Lower leg skin (tissue), 4 donors: ENCODE measurements around the gene ADGRV1. TPM values are rescaled to one million over a fixed set of nuclear protein-coding genes. Genes with fewer than 3 reads are reported as not detected.
"Not testable (repeated sequence)": the region's sequence is repeated elsewhere in the genome, so short reads cannot be mapped to it uniquely, and the experiment has no call there.

Experiments
- DNase-seq, 2 donors: peaks; one replicate each; pipeline ENCODE4 v3.0.0-alpha.2; 2019; ENCODE audit warnings: low spot score in 2 of 2
- H3K4me3 ChIP-seq: fragments of 200-600 bp; sonication (generic); 2 replicates; pipeline ENCODE4 v1.5.1; 2017; ENCODE audit warnings: mild to moderate bottlenecking, low read depth; ENCODE audit not compliant: poor library complexity, severe bottlenecking
- POLR2A ChIP-seq, 2 donors: fragments of 450-650 bp; IDR thresholded peaks; one replicate each; pipeline ENCODE4 v1.6.1; 2016 to 2017; ENCODE audit warnings: antibody characterized with exemption in 2 of 2, mild to moderate bottlenecking in 1 of 2, moderate library complexity in 1 of 2
- WGBS, 2 donors: methylation state at CpG; one replicate each; pipeline ENCODE4 v1.1.5; 2018; 5-methylcytosine and 5-hydroxymethylcytosine counted together
- intact Hi-C: fragments of 100-400 bp; cut with DNase I; formaldehyde crosslinking; loops from one replicate; pipeline ENCODE4 v1.15.0; 2023; ENCODE audit warnings: low total_unique reads
- total RNA-seq, 4 donors: library from RNA; depleted of rRNA; stranded (reverse); fragments of >200 nt; gene quantifications; one replicate each; pipeline ENCODE4 v1.1.0, GENCODE V29; 2016
- TF ChIP-seq, protein P1 (sequence below), 3 donors: fragments of 450-650 bp; IDR thresholded peaks; one replicate each; pipeline ENCODE4 v1.5.1; 2016; ENCODE audit warnings: antibody characterized with exemption in 3 of 3, mild to moderate bottlenecking in 3 of 3, moderate library complexity in 2 of 3

The ADGRV1 gene
- total RNA-seq, 4 donors from 2014 or later = 1.2 to 4.0 (median 2.7) TPM

- no peak for DNase-seq
- H3K4me3 ChIP-seq = no peak overlapping the region
- no peak for TF ChIP-seq POLR2A (IDR thresholded peaks at IDR 0.05)
- TF ChIP-seq, protein P1, sequence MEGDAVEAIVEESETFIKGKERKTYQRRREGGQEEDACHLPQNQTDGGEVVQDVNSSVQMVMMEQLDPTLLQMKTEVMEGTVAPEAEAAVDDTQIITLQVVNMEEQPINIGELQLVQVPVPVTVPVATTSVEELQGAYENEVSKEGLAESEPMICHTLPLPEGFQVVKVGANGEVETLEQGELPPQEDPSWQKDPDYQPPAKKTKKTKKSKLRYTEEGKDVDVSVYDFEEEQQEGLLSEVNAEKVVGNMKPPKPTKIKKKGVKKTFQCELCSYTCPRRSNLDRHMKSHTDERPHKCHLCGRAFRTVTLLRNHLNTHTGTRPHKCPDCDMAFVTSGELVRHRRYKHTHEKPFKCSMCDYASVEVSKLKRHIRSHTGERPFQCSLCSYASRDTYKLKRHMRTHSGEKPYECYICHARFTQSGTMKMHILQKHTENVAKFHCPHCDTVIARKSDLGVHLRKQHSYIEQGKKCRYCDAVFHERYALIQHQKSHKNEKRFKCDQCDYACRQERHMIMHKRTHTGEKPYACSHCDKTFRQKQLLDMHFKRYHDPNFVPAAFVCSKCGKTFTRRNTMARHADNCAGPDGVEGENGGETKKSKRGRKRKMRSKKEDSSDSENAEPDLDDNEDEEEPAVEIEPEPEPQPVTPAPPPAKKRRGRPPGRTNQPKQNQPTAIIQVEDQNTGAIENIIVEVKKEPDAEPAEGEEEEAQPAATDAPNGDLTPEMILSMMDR (IDR thresholded peaks at IDR 0.05) = no peak
- intact Hi-C loops = no loop called here
Observed at GRCh38 chr5:90962481-90962880, 403.9 kb downstream of the ADGRV1 start.

DNA sequence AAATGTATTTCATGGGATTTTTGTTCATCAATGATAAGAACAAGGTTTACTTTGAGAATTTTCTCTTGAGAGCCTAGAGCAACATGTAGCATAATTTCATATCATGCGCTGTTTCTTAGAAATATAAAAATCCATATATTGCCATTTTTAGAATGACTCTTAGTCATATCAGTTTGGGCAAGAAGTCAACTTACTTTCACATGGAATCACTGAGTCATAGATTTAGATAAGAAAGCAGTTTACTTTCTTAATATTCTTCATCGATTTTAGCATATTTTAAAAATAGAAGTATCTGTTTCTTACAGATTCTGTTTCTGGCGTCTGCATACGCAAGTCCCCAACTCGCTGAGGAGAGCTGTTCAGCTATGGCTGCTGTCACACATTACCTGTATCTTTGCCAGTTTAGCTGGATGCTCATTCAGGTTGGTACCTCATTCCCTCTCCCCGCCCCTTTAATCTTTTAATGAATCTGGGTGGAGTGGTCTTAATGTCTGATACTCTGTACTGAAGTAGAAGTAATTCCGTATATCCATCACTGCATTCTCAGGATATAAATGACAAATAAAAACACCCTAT is 406.6 kb downstream of the ADGRV1 start:
- no peak for TF ChIP-seq POLR2A (IDR thresholded peaks at IDR 0.05)
- TF ChIP-seq, protein P1 (IDR thresholded peaks at IDR 0.05) = no peak
- intact Hi-C loops = no loop called here
- H3K4me3 ChIP-seq = no peak overlapping the region
- 66 to 70% methylated on average over 7 of the region's 7 CpGs for WGBS, 2 donors
- DNase-seq = no peak

DNA sequence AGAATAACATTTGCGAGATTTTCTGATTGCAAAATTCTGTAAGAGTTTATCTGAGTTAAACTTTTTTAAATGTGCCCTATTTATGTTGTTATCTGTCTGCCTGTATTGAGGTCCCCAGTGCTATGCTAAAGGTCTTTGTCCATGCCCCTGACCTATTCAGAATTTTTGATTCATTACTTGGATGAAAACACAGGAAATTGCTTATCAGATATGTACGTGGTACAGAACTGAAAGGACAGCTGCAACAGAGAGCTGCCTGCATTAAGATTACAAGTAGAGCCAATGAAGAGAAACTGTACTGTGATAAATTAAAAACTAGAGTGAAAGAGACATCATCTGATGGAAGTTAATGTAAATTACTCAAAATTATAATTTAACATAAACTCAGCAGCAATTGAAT is 408.8 kb downstream of the ADGRV1 start:
- TF ChIP-seq, protein P1 (IDR thresholded peaks at IDR 0.05) = no peak
- no peak for TF ChIP-seq POLR2A (IDR thresholded peaks at IDR 0.05)
- intact Hi-C loops = no loop called here
- WGBS, 2 donors = 56 to 59% methylated on average over 2 of the region's 2 CpGs
- DNase-seq = no peak
- H3K4me3 ChIP-seq = no peak overlapping the region

- no peak overlapping the region for H3K4me3 ChIP-seq
- intact Hi-C loops = no loop called here
- TF ChIP-seq POLR2A (IDR thresholded peaks at IDR 0.05) = no peak
- TF ChIP-seq, protein P1 (IDR thresholded peaks at IDR 0.05) = no peak
- no peak for DNase-seq
- WGBS, 2 donors = 66 to 69% methylated on average over 4 of the region's 4 CpGs
Observed at GRCh38 chr5:90967851-90968250, 409.3 kb downstream of the ADGRV1 start.

- intact Hi-C loops = no loop called here
- no peak for DNase-seq
- TF ChIP-seq, protein P1 (IDR thresholded peaks at IDR 0.05) = no peak
- no peak for TF ChIP-seq POLR2A (IDR thresholded peaks at IDR 0.05)
- H3K4me3 ChIP-seq = no peak overlapping the region
Observed at GRCh38 chr5:90968319-90968718, 409.7 kb downstream of the ADGRV1 start.

GRCh38 chr5:90969945-90970344 is 411.3 kb downstream of the ADGRV1 start:
- intact Hi-C loops, H3K4me3 ChIP-seq, DNase-seq: not testable (repeated sequence)
- WGBS, 2 donors = 88 to 95% methylated on average over 10 to 11 of the region's 11 CpGs
